K562 treated with DMSO at 1 percent for 4 hours (cell line): ENCODE measurements around the gene RCOR2. TPM values are rescaled to one million over a fixed set of nuclear protein-coding genes. Genes with fewer than 3 reads are reported as not detected.

Experiments
- total RNA-seq: library from RNA; unstranded; fragments of 300-600 nt; gene quantifications from 2 replicates; pipeline ENCODE4 v1.2.3, GENCODE V29; 2022; ENCODE audit not compliant: insufficient read depth

RCOR2 gene
- 3.0 and 4.9 TPM in 2 replicates for total RNA-seq

GRCh38 chr11:63916837-63917691 lies at the start of gene RCOR2:
RCOR2 (minus strand) TSS chr11:63917164; CDS start chr11:63916456, 708 bp downstream.

GRCh38 chr11:63938479-63939396 lies 21.8 kb upstream of the RCOR2 start, which contains the start of gene NAA40:
NAA40 (plus strand) TSS chr11:63939002; CDS start chr11:63939097, 95 bp downstream.

Other genes with a start within 250 kb of the RCOR2 start
- gene ATL3, start 245.8 kb downstream of the RCOR2 start, total RNA-seq, result 4.8 and 6.9 TPM in 2 replicates
- gene RTN3, start 235.7 kb downstream of the RCOR2 start, total RNA-seq, result 264 and 273 TPM in 2 replicates
- gene ZFTA, start 148.4 kb downstream of the RCOR2 start, total RNA-seq, result 7.8 and 9.4 TPM in 2 replicates
- 36.8 and 41.5 TPM in 2 replicates for gene SPINDOC, start 103.7 kb downstream of the RCOR2 start, total RNA-seq
- gene MARK2, start 78.1 kb downstream of the RCOR2 start, total RNA-seq, result 36.8 and 38.6 TPM in 2 replicates
- gene NAA40, start 21.8 kb upstream of the RCOR2 start, total RNA-seq, result 9.7 and 16.5 TPM in 2 replicates
- 987 and 993 TPM in 2 replicates for gene COX8A, start 57.5 kb upstream of the RCOR2 start, total RNA-seq
- 72.2 and 80.7 TPM in 2 replicates for gene OTUB1, start 69.3 kb upstream of the RCOR2 start, total RNA-seq
- gene FLRT1, start 118.8 kb upstream of the RCOR2 start, total RNA-seq, result 0.28 and 0.60 TPM in 2 replicates
- gene MACROD1, start 248.9 kb upstream of the RCOR2 start, total RNA-seq, result 126 and 144 TPM in 2 replicates